K562 (cell line): ENCODE measurements around the gene TBC1D17. TPM values are rescaled to one million over a fixed set of nuclear protein-coding genes. Genes with fewer than 3 reads are reported as not detected.
A peak's percentile ranks its signal among the peaks of the same experiment; 100 is the strongest.

Source experiments
- CAMTA2 ChIP-seq: fragments of 250-450 bp; sonication (Bioruptor Pico); conservative IDR thresholded peaks from 2 replicates; pipeline ENCODE4 v1.5.1; 2022
- CREM ChIP-seq: IDR thresholded peaks from 2 replicates; pipeline ENCODE4 v1.6.1; 2014; ENCODE audit warnings: antibody characterized with exemption, low read depth
- GTF3C2 ChIP-seq: IDR thresholded peaks from 3 replicates; pipeline ENCODE4 v1.6.1; 2011; ENCODE audit warnings: borderline replicate concordance, mild to moderate bottlenecking, moderate library complexity; ENCODE audit not compliant: insufficient read length; ENCODE audit errors: extremely low read depth
- HCFC1 ChIP-seq: IDR thresholded peaks from 2 replicates; pipeline ENCODE4 v1.6.1; 2012; ENCODE audit warnings: low read depth, low read length, improper control_type of control experiment
- HDAC1 ChIP-seq, 2 experiments: fragments of 450-650 bp; IDR thresholded peaks; 2 replicates each; pipeline ENCODE4 v1.6.1; 2016 to 2017; ENCODE audit warnings: inconsistent platforms in 1 of 2, mild to moderate bottlenecking in 1 of 2, moderate library complexity in 1 of 2
- HNRNPUL1 ChIP-seq: fragments of 200-400 bp; formaldehyde crosslinking; IDR thresholded peaks from 2 replicates; pipeline ENCODE4 v1.6.1; 2017; ENCODE audit warnings: low read length
- LEF1 ChIP-seq: fragments of 450-650 bp; IDR thresholded peaks from 2 replicates; pipeline ENCODE4 v1.6.1; 2016; ENCODE audit warnings: mild to moderate bottlenecking
- MBD1 ChIP-seq: fragments of 250-450 bp; sonication (Bioruptor Pico); IDR thresholded peaks from 2 replicates; pipeline ENCODE4 v1.8.0; 2022; ENCODE audit warnings: inconsistent platforms
- MITF ChIP-seq: IDR thresholded peaks from 2 replicates; pipeline ENCODE4 v1.6.1; 2014; ENCODE audit warnings: antibody characterized with exemption
- NONO ChIP-seq, 2 experiments: fragments of 200-400 bp in 1 of 2; fragments of 450-650 bp in 1 of 2; formaldehyde crosslinking in 1 of 2; IDR thresholded peaks; 2 replicates each; pipeline ENCODE4 v1.6.1; 2017; ENCODE audit warnings: low read depth in 2 of 2, mild to moderate bottlenecking in 2 of 2, moderate library complexity in 2 of 2, low read length in 1 of 2
- PHF20 ChIP-seq: fragments of 450-650 bp; IDR thresholded peaks from 2 replicates; pipeline ENCODE4 v1.6.1; 2018; ENCODE audit not compliant: partially characterized antibody
- SAFB2 ChIP-seq: fragments of 200-400 bp; formaldehyde crosslinking; IDR thresholded peaks from 2 replicates; pipeline ENCODE4 v1.6.1; 2018; ENCODE audit warnings: borderline replicate concordance, low read length, low read depth, moderate library complexity; ENCODE audit not compliant: severe bottlenecking
- SMC3 ChIP-seq: conservative IDR thresholded peaks from 2 replicates; pipeline ENCODE4 v1.6.1; 2011; ENCODE audit warnings: low read depth, low read length, improper control_type of control experiment; ENCODE audit not compliant: insufficient read depth
- XRCC3 ChIP-seq: fragments of 450-650 bp; IDR thresholded peaks from 2 replicates; pipeline ENCODE4 v1.6.1; 2017; ENCODE audit warnings: mild to moderate bottlenecking, moderate library complexity
- XRCC5 ChIP-seq: fragments of 200-400 bp; formaldehyde crosslinking; IDR thresholded peaks from 2 replicates; pipeline ENCODE4 v1.6.1; 2017; ENCODE audit warnings: low read depth, mild to moderate bottlenecking, low read length
- ZBTB2 ChIP-seq: fragments of 450-650 bp; IDR thresholded peaks from 2 replicates; pipeline ENCODE4 v1.6.1; 2016; ENCODE audit warnings: antibody characterized with exemption
- ZC3H11A ChIP-seq: IDR thresholded peaks from 2 replicates; pipeline ENCODE4 v1.6.1; 2012; ENCODE audit warnings: low read depth, low read length, improper control_type of control experiment
- ZC3H4 ChIP-seq: sonication (generic); formaldehyde crosslinking; IDR thresholded peaks from 2 replicates; pipeline ENCODE4 v1.9.0; 2021; ENCODE audit warnings: missing genetic modification reagents, borderline replicate concordance
- ZFP36 ChIP-seq: fragments of 150-350 bp; IDR thresholded peaks from 2 replicates; pipeline ENCODE4 v1.6.1; 2018; ENCODE audit warnings: low read length, low read depth; ENCODE audit not compliant: partially characterized antibody
- ZNF143 ChIP-seq: sonication (generic); formaldehyde crosslinking; IDR thresholded peaks from 2 replicates; pipeline ENCODE4 v1.9.0; 2022; ENCODE audit warnings: mild to moderate bottlenecking, missing genetic modification reagents
- polyA plus RNA-seq, 8 experiments: library from polyadenylated mRNA; depleted of rRNA in 4 of 8; stranded (reverse) in 5 of 8; unstranded in 3 of 8; fragments of >200 nt; fragmentation: Nextera tagmentation in 2 of 8; fragmentation: Illumina TruSeq in 1 of 8; extraction: Ambion mirVana in 2 of 8; extraction: Trizol in 1 of 8; gene quantifications; 2 replicates each; pipeline versions ENCODE4 v1.2.1 to v1.2.3, GENCODE V29; 2011 to 2014; ENCODE audit warnings: inconsistent platforms in 1 of 8, missing spikeins in 1 of 8
- total RNA-seq, 7 experiments: library from RNA; depleted of rRNA in 6 of 7; stranded (reverse); fragments of >200 nt in 6 of 7; fragmentation: Illumina TruSeq in 2 of 7; extraction: Trizol in 2 of 7; gene quantifications; 2 replicates each; pipeline versions ENCODE4 v1.2.1 to v1.2.3, GENCODE V29; 2011 to 2021; ENCODE audit warnings: low replicate concordance in 1 of 7

TBC1D17 gene
- total and polyA plus RNA-seq, 9 of the 15 experiments (the other 6 are each of a cell fraction or from before 2014, with no cell fraction given): 0.42 to 16.0 (median 3.8) TPM

GRCh38 chr19:49877020-49877878 is at the start of gene TBC1D17, which contains the start of gene AKT1S1 (continued):
- TF ChIP-seq GTF3C2 (no peak), SAFB2 (no peak), XRCC5 (peak; percentile 32), SMC3 (no peak), ZFP36 (no peak), MBD1 (CRISPR knock-in tag) (no peak), HCFC1 (peak; percentile 79), NONO (IDR thresholded peaks at IDR 0.05; ENCODE audit: low read depth in 2 of 2, low read length in 1 of 2) (peak in 1 of 2 experiments; percentile 98; a peak in 2 of 4 replicates), HDAC1 (IDR thresholded peaks at IDR 0.05) (peak in 1 of 2 experiments; percentile 13; a peak in 1 of 4 replicates), CREM (peak; percentile 93), ZBTB2 (peak; percentile 86), ZC3H11A (no peak), CAMTA2 (CRISPR knock-in tag) (no peak), MITF (no peak), ZNF143 (0 out of 2 replicates have a peak, but pooled peaks have one; percentile 15), XRCC3 (no peak), LEF1 (0 out of 2 replicates have a peak, but pooled peaks have one; percentile 7), HNRNPUL1 (no peak), ZC3H4 (CRISPR knock-in tag) (no peak), PHF20 (no peak)
